Measurements from ENCODE around the gene FAM3C. TPM values are rescaled to one million over a fixed set of nuclear protein-coding genes. Genes with fewer than 3 reads are reported as not detected.

Gene FAM3C
- total and polyA plus RNA-seq, 2 of the 8 experiments (the other 6 are each of a cell fraction or from before 2014, with no cell fraction given) = 27.0 to 77.7 TPM

DNA sequence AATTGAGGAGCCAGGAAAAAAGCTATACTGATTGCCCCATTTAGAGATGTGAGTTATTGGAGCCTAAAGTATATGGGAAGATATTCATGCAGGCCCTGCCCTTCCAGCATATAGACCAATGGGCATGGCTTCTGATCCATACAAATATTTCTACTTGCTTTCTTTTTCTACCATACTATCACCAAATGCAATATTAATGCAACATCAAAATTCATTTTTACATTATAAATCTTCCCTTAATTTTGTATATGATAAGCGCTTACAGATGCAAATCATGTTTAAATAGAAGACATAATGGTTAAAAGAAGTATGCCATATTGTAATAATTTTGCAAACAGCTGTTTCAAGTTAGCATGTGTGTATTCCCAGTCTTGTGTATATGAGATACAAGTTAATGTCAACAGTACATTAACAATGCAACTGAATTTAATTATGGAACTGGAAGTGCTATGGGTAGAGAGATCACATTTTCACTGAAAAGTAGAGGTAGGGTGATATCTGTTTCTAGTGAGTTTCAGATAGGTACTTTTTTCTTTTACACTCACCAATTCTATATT is 91.9 kb downstream of the FAM3C start (continued):
- TF ChIP-seq, protein P1, sequence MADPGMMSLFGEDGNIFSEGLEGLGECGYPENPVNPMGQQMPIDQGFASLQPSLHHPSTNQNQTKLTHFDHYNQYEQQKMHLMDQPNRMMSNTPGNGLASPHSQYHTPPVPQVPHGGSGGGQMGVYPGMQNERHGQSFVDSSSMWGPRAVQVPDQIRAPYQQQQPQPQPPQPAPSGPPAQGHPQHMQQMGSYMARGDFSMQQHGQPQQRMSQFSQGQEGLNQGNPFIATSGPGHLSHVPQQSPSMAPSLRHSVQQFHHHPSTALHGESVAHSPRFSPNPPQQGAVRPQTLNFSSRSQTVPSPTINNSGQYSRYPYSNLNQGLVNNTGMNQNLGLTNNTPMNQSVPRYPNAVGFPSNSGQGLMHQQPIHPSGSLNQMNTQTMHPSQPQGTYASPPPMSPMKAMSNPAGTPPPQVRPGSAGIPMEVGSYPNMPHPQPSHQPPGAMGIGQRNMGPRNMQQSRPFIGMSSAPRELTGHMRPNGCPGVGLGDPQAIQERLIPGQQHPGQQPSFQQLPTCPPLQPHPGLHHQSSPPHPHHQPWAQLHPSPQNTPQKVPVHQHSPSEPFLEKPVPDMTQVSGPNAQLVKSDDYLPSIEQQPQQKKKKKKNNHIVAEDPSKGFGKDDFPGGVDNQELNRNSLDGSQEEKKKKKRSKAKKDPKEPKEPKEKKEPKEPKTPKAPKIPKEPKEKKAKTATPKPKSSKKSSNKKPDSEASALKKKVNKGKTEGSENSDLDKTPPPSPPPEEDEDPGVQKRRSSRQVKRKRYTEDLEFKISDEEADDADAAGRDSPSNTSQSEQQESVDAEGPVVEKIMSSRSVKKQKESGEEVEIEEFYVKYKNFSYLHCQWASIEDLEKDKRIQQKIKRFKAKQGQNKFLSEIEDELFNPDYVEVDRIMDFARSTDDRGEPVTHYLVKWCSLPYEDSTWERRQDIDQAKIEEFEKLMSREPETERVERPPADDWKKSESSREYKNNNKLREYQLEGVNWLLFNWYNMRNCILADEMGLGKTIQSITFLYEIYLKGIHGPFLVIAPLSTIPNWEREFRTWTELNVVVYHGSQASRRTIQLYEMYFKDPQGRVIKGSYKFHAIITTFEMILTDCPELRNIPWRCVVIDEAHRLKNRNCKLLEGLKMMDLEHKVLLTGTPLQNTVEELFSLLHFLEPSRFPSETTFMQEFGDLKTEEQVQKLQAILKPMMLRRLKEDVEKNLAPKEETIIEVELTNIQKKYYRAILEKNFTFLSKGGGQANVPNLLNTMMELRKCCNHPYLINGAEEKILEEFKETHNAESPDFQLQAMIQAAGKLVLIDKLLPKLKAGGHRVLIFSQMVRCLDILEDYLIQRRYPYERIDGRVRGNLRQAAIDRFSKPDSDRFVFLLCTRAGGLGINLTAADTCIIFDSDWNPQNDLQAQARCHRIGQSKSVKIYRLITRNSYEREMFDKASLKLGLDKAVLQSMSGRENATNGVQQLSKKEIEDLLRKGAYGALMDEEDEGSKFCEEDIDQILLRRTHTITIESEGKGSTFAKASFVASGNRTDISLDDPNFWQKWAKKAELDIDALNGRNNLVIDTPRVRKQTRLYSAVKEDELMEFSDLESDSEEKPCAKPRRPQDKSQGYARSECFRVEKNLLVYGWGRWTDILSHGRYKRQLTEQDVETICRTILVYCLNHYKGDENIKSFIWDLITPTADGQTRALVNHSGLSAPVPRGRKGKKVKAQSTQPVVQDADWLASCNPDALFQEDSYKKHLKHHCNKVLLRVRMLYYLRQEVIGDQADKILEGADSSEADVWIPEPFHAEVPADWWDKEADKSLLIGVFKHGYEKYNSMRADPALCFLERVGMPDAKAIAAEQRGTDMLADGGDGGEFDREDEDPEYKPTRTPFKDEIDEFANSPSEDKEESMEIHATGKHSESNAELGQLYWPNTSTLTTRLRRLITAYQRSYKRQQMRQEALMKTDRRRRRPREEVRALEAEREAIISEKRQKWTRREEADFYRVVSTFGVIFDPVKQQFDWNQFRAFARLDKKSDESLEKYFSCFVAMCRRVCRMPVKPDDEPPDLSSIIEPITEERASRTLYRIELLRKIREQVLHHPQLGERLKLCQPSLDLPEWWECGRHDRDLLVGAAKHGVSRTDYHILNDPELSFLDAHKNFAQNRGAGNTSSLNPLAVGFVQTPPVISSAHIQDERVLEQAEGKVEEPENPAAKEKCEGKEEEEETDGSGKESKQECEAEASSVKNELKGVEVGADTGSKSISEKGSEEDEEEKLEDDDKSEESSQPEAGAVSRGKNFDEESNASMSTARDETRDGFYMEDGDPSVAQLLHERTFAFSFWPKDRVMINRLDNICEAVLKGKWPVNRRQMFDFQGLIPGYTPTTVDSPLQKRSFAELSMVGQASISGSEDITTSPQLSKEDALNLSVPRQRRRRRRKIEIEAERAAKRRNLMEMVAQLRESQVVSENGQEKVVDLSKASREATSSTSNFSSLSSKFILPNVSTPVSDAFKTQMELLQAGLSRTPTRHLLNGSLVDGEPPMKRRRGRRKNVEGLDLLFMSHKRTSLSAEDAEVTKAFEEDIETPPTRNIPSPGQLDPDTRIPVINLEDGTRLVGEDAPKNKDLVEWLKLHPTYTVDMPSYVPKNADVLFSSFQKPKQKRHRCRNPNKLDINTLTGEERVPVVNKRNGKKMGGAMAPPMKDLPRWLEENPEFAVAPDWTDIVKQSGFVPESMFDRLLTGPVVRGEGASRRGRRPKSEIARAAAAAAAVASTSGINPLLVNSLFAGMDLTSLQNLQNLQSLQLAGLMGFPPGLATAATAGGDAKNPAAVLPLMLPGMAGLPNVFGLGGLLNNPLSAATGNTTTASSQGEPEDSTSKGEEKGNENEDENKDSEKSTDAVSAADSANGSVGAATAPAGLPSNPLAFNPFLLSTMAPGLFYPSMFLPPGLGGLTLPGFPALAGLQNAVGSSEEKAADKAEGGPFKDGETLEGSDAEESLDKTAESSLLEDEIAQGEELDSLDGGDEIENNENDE (IDR thresholded peaks at IDR 0.05; ENCODE audit: insufficient replicate concordance, low read length) = no peak
- TF ChIP-seq CTBP2 (IDR thresholded peaks at IDR 0.05; ENCODE audit: borderline replicate concordance, insufficient read depth, insufficient read length, low read length) (no peak), FOSL1 (IDR thresholded peaks at IDR 0.05; ENCODE audit: insufficient read depth, low read depth, low read length) (no peak), ZNF274 (IDR thresholded peaks at IDR 0.05; ENCODE audit: borderline replicate concordance, extremely low read depth, low read length) (no peak), CBX5 (IDR thresholded peaks at IDR 0.05; ENCODE audit: low read depth, low read length) (no peak), SUZ12 (IDR thresholded peaks at IDR 0.05; ENCODE audit: low read length) (no peak), MAFK (IDR thresholded peaks at IDR 0.05; ENCODE audit: low read depth, low read length) (no peak), NRF1 (IDR thresholded peaks at IDR 0.05; ENCODE audit: low read depth, low read length) (no peak), POLR2AphosphoS5 (IDR thresholded peaks at IDR 0.05; ENCODE audit: low read depth, low read length) (no peak), RAD21 (IDR thresholded peaks at IDR 0.05 in 1 of 2, conservative IDR thresholded peaks at IDR 0.05 in 1 of 2; ENCODE audit: low read depth in 2 of 2, low read length in 2 of 2) (no peak), SP1 (IDR thresholded peaks at IDR 0.05; ENCODE audit: low read depth, low read length) (no peak)
